ENCODE measurements around the gene DPH2. TPM values are rescaled to one million over a fixed set of nuclear protein-coding genes. Genes with fewer than 3 reads are reported as not detected.
A peak's percentile ranks its signal among the peaks of the same experiment; 100 is the strongest.

The DPH2 gene
- total RNA-seq, 1 donor from 2014 or later = 15.2 TPM

DNA sequence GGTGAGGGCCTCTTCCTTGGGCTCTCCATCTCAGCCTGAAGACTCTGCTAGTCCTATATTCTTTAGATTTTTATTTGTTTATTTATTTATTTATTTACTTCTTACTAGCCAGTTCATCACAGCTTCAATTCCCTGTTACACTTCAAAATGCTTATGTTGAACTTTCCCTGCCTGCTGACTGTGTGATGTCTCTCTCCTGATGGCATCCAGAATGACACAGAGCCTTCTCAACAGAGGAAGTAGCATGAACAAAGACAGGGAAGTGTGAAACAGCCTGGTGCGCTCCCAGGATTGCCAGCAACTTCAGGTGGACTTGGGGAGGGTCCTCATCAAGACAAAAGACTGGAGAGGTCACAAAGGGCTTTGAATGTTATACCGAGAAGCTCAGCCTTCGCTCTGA is 27.4 kb upstream of the DPH2 start:
- Histone ChIP-seq H3K27ac (no peak overlapping the region), H3K27me3 (no peaks in the 10 kb centered on the region), H3K4me3 (no peak overlapping the region), H3K9me3 (no peaks in the 10 kb centered on the region), H3K36me3 (no peaks in the 10 kb centered on the region), H3K4me1 (peaks cover 25% of the 10 kb centered on the region)
- DNase-seq (ENCODE audit: extremely low spot score in 2 of 2) = no peak
- no peak for TF ChIP-seq POLR2AphosphoS5 (IDR thresholded peaks at IDR 0.05; ENCODE audit: insufficient read depth in 1 of 2, low read depth in 1 of 2)
- no peak for TF ChIP-seq CTCF (IDR thresholded peaks at IDR 0.05)
- no peak for TF ChIP-seq POLR2A (IDR thresholded peaks at IDR 0.05)
- intact Hi-C loops (cut with DNase I) = no loop called here

DNA sequence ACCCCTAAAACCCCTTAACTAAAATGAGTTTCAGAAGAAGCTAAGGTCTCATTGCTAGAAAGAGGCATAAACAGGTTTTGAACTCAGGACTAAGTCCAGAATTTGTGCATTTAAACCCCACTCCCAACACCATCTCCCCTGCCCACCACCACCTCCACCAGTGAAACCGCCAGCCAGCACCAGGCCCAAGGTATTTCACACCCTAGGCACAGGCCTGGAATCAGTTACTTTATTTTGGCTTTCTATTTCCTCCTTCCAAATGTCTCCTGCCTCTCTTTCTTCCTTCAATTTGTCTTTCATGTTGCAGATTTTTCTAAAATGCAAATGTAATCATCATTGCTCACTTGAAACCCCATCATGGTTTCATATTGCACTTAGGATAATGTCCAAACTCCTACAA is 24.9 kb upstream of the DPH2 start:
- Histone ChIP-seq H3K36me3 (no peaks in the 10 kb centered on the region), H3K9me3 (no peaks in the 10 kb centered on the region), H3K27me3 (no peaks in the 10 kb centered on the region), H3K4me3 (no peak overlapping the region), H3K4me1 (peaks cover 35% of the 10 kb centered on the region), H3K27ac (no peak overlapping the region)
- no peak for TF ChIP-seq POLR2AphosphoS5 (IDR thresholded peaks at IDR 0.05; ENCODE audit: insufficient read depth in 1 of 2, low read depth in 1 of 2)
- TF ChIP-seq CTCF (IDR thresholded peaks at IDR 0.05) = no peak
- intact Hi-C loops (cut with DNase I) = no loop called here
- no peak for DNase-seq (ENCODE audit: extremely low spot score in 2 of 2)

DNA sequence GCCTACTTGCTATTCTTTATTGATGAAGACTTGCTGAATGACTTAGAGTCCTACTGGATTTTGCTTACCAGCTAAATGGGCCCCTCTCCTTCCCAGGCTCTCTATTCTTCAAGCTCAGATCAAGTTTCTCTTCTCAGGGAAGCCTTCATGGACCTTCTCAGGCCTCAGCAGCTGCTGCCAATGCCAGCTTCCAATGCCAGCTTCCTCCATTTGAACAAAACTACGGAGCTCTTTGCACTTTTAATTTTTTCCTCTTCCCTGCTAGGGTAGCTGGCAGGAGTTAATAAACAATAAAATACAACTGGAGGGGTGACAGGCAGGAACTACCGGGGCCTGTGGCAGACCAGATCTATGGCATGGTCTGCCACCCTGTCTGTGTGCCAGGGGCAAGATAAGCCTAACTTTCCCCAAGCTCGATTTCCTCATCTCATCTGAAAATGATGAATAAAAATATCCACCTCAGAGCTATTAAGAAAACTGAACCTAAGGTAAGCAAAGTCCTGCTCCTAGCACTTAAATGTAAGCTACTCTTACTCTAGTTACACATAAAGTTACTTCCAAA is 24.1 kb upstream of the DPH2 start:
- DNase-seq (ENCODE audit: extremely low spot score in 2 of 2) = no peak
- H3K4me3 ChIP-seq = peak overlapping the region; percentile 64 to 79
- peaks cover 35% of the 10 kb centered on the region for H3K4me1 ChIP-seq
- H3K9me3 ChIP-seq = no peaks in the 10 kb centered on the region
- peak overlapping the region; percentile 95 for H3K27ac ChIP-seq
- no peak for TF ChIP-seq POLR2AphosphoS5 (IDR thresholded peaks at IDR 0.05; ENCODE audit: insufficient read depth in 1 of 2, low read depth in 1 of 2)
- no peak for TF ChIP-seq POLR2A (IDR thresholded peaks at IDR 0.05)
- TF ChIP-seq CTCF (IDR thresholded peaks at IDR 0.05) = no peak
- no peaks in the 10 kb centered on the region for H3K27me3 ChIP-seq
- no peaks in the 10 kb centered on the region for H3K36me3 ChIP-seq
- intact Hi-C loops (cut with DNase I) = no loop called here

DNA sequence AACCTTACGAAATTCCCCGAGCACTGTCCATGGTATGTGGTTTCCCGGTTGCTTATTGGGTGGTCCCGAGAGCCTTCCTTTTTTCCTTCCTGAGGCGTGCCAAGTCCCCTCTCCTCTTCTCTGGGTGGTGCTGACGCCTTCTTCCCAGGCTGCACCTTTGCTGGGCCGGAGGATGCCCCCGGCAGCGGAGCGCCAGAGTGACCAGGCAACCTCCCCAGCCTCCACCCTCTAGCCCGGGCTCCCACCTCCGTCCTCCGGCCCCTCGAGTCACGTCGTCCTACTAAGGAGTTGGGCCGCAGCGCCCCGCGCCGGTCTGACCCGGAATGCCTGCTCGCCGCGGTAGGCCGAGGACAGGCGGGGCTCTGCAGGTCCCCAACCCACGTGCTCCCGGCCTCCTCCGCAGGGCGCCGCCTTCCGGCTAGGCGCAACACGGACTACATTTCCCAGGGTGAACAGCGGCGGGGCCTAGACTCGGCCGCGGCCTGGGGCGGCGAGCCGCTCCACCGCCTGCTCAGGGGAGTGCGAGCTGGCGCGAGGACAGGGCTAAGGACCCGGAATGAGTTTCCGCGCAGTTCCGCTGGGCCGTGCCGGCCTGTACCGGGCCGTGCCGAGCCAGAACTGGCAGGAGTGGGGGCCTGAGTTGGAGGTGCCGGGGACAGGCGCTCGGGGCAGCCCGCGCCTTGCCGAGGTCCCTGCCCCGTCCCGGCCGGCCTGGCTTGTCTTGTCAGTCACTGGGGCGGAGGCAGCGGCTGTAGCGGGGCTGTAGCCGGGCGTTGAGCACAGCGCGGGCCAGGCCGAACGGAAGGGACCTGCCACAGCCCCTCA is 23.4 kb upstream of the DPH2 start, which contains the start of gene IPO13:
TSS of gene IPO13 (plus strand) at position 715 of the 825 bp plus-strand sequence. CDS start 651 bp downstream, outside the sequence.
- Histone ChIP-seq H3K27ac (peak within 1 kb of the TSS; percentile 95), H3K27me3 (no peaks in the 10 kb centered on the region), H3K36me3 (no peaks in the 10 kb centered on the region), H3K9me3 (no peaks in the 10 kb centered on the region), H3K4me3 (peak within 1 kb of the TSS; percentile 64 to 79), H3K4me1 (peaks cover 35% of the 10 kb centered on the region)
- peak in 1 of 2 donors; percentile 94 for DNase-seq (ENCODE audit: extremely low spot score in 2 of 2)
- intact Hi-C loops (cut with DNase I) = no loop called here
- TF ChIP-seq CTCF (IDR thresholded peaks at IDR 0.05) = peak in 2 of 3 experiments; percentile 69 to 85
- peak in 1 of 2 donors; percentile 36 for TF ChIP-seq POLR2A (IDR thresholded peaks at IDR 0.05)
- TF ChIP-seq POLR2AphosphoS5 (IDR thresholded peaks at IDR 0.05; ENCODE audit: insufficient read depth in 1 of 2, low read depth in 1 of 2) = peak; percentile 93
